Right atrium auricular region (tissue), 2 donors: ENCODE measurements around the gene GK. TPM values are rescaled to one million over a fixed set of nuclear protein-coding genes. Genes with fewer than 3 reads are reported as not detected.

Experiments
- DNase-seq: peaks from one replicate; pipeline ENCODE4 v3.0.0-alpha.2; 2019; ENCODE audit warnings: low spot score
- H3K27ac ChIP-seq, 2 donors: fragments of 200-600 bp; sonication (generic); 1 replicate in 1 of 2; 2 replicates in 1 of 2; pipeline ENCODE4 v1.5.1; 2016 to 2019
- H3K27me3 ChIP-seq, 2 donors: fragments of 200-600 bp; sonication (generic); one replicate each; pipeline versions ENCODE4 v1.5.1 to v1.6.0; 2017 to 2019
- H3K36me3 ChIP-seq: fragments of 200-600 bp; sonication (generic); one replicate; pipeline ENCODE4 v1.5.1; 2016
- H3K4me1 ChIP-seq, 2 donors: fragments of 200-600 bp; sonication (generic); one replicate each; pipeline versions ENCODE4 v1.5.1 to v1.6.0; 2017 to 2019
- H3K4me3 ChIP-seq, 2 donors: fragments of 200-600 bp; sonication (generic); 1 replicate in 1 of 2; 2 replicates in 1 of 2; pipeline ENCODE4 v1.5.1; 2017 to 2019; ENCODE audit warnings: mild to moderate bottlenecking in 1 of 2, moderate library complexity in 1 of 2
- H3K9me3 ChIP-seq, 2 donors: fragments of 200-600 bp; sonication (generic); one replicate each; pipeline ENCODE4 v1.5.1; 2019
- total RNA-seq, 2 donors: library from RNA; depleted of rRNA; stranded (reverse); fragments of >200 nt; gene quantifications; one replicate each; pipeline ENCODE4 v1.1.0, GENCODE V29; 2016
- TF ChIP-seq, protein P1 (sequence below), 2 donors: fragments of 200-600 bp; sonication (generic); IDR thresholded peaks; one replicate each; pipeline ENCODE4 v1.5.1; 2019; ENCODE audit warnings: antibody characterized with exemption in 2 of 2

The GK gene
- total RNA-seq, 2 donors from 2014 or later = 1.8 to 5.7 TPM

DNA sequence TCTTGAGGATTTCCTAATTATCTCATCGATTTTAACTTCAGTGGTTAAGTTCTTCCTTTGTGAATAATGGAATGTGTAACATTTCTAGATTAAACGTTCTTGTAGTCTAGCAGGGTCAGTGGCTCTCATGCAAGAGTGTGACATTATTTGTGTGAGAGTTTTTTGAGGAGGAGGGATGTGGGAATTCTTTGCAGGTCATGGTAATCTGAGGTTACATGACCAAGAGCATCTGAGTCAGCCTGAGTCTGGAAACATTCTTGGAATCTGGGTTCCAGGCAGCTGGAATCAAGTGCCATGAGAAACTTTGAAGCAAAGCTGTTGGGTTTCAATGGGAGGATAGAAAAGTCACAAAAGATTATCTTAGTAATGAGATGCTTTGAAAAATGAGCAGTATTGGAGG lies 49.5 kb downstream of the GK start:
- Histone ChIP-seq H3K27ac (no peak overlapping the region), H3K36me3 (no peaks in the 10 kb centered on the region), H3K4me1 (no peaks in the 10 kb centered on the region), H3K9me3 (no peaks in the 10 kb centered on the region), H3K27me3 (no peaks in the 10 kb centered on the region), H3K4me3 (no peak overlapping the region)
- DNase-seq = no peak
- TF ChIP-seq, protein P1, sequence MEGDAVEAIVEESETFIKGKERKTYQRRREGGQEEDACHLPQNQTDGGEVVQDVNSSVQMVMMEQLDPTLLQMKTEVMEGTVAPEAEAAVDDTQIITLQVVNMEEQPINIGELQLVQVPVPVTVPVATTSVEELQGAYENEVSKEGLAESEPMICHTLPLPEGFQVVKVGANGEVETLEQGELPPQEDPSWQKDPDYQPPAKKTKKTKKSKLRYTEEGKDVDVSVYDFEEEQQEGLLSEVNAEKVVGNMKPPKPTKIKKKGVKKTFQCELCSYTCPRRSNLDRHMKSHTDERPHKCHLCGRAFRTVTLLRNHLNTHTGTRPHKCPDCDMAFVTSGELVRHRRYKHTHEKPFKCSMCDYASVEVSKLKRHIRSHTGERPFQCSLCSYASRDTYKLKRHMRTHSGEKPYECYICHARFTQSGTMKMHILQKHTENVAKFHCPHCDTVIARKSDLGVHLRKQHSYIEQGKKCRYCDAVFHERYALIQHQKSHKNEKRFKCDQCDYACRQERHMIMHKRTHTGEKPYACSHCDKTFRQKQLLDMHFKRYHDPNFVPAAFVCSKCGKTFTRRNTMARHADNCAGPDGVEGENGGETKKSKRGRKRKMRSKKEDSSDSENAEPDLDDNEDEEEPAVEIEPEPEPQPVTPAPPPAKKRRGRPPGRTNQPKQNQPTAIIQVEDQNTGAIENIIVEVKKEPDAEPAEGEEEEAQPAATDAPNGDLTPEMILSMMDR (IDR thresholded peaks at IDR 0.05) = no peak

DNA sequence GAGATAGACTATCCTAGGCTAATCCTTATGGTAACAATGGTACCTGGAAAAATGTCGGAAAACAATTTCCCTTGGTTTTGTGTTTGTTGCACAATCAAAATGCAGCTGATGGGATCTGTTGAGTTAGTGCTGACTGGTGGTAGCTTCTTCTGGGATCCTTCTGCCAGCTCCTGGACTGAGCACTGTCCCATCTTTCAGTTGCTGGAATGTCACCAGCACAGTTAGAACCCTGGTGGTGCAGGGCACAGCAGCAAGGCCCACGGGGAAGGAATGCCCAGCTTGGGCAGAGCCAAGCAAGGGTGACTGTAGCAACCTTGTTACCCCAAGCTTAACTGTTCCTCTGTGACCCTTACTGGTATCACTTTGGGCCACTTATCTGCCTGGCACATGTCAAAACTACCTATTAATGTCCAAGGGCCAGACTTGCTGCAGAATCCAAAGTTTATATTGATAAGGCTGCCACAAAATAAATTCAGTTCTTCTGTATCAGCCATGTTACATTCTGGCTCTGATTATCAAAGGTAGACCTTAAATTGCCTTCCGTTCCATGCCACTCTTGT lies 53.1 kb downstream of the GK start:
- TF ChIP-seq, protein P1 (IDR thresholded peaks at IDR 0.05) = no peak
- DNase-seq = no peak
- Histone ChIP-seq H3K27ac (no peak overlapping the region), H3K36me3 (no peaks in the 10 kb centered on the region), H3K27me3 (no peaks in the 10 kb centered on the region), H3K9me3 (no peaks in the 10 kb centered on the region), H3K4me3 (no peak overlapping the region), H3K4me1 (no peaks in the 10 kb centered on the region)

DNA sequence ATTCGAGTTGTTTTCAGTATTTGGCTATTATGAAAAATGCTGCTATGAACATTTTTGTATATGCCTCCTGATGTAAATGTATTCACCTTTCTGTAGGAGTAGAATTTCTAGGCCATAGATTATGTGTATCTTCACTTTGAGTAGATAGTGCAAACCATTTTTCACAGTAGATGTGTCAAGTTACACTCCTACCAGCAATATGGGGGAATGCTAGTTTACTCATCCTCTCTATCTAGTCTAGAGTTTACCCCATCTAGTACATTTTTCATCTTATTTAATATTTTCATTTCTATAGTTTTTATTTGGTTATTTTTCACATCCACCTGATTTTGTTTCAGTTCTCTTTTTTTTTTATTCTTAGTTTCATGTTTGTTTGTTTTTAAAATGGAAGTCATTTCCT lies 59.0 kb downstream of the GK start:
- no peaks in the 10 kb centered on the region for H3K27me3 ChIP-seq
- no peak for DNase-seq
- no peak overlapping the region for H3K4me3 ChIP-seq
- H3K36me3 ChIP-seq = no peaks in the 10 kb centered on the region
- no peak overlapping the region for H3K27ac ChIP-seq
- H3K9me3 ChIP-seq = no peaks in the 10 kb centered on the region
- TF ChIP-seq, protein P1 (IDR thresholded peaks at IDR 0.05) = no peak
- H3K4me1 ChIP-seq = no peaks in the 10 kb centered on the region

DNA sequence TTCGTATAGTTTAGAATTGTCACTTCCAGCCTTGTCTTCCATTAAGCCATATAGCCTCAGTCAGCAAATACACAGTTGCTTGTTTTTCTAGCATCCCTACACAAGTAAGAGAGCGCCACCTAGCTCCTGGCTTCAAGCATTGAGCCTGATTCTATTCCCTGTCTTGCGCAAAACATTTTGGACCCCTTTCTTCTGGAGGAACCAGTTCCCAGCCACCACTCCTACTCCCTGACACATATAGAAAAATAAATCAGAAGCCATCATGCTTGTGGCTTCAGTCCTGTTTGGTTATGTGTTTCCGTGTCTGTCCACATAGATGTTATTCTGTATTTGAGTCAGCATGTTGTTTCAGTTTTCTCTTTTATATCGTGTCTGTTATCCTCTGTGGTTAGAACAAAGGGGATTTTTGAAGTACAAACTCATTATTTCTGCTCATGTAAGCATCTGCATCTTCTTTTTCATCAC lies 59.9 kb downstream of the GK start:
- TF ChIP-seq, protein P1 (IDR thresholded peaks at IDR 0.05) = peak in 1 of 2 donors; percentile 62
- Histone ChIP-seq H3K9me3 (no peaks in the 10 kb centered on the region), H3K27me3 (no peaks in the 10 kb centered on the region), H3K4me3 (no peak overlapping the region), H3K4me1 (no peaks in the 10 kb centered on the region), H3K36me3 (no peaks in the 10 kb centered on the region), H3K27ac (no peak overlapping the region)
- DNase-seq = no peak

DNA sequence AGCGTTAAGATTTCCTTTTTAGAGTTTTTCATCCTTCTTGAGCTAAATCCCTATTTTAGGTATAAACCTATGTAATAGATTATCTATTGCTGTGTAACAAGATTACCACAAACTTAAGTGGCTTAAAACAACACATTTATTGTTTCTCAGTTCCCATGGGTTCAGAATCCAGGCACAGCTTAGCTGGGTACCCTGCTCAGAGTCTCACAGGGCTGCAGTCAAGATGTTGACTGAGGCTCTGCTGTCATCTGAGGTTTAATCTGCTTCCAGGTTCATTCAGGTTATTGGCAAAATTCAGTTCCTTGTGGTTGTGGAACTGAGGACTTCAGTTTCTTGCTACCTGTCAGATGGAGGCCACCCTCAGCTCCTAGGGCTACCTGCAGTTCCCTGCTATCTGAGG lies 60.9 kb downstream of the GK start:
- H3K9me3 ChIP-seq = no peaks in the 10 kb centered on the region
- H3K27ac ChIP-seq = no peak overlapping the region
- no peak overlapping the region for H3K4me3 ChIP-seq
- no peaks in the 10 kb centered on the region for H3K27me3 ChIP-seq
- no peak for DNase-seq
- no peaks in the 10 kb centered on the region for H3K36me3 ChIP-seq
- no peaks in the 10 kb centered on the region for H3K4me1 ChIP-seq
- TF ChIP-seq, protein P1 (IDR thresholded peaks at IDR 0.05) = no peak

DNA sequence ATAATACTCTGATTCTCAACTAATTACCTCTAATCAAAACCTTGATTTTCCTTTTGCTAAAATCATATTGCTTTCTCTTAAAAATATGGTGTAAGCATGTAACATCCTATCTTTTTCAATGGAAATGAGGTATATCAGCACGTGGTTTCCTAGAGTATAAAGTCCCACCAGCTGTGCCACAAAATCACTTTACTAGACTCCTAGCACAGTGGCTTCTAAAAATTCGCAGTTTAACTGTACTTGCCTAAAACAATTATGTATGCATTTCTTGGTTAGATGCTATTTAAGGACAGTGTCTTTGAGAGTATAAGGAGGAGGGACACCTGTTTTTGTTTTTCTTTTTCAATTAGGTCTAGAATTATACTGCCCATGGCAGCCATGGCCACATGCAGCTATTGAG lies 62.8 kb downstream of the GK start:
- no peak for DNase-seq
- Histone ChIP-seq H3K4me3 (no peak overlapping the region), H3K9me3 (no peaks in the 10 kb centered on the region), H3K36me3 (no peaks in the 10 kb centered on the region), H3K27ac (no peak overlapping the region), H3K27me3 (no peaks in the 10 kb centered on the region), H3K4me1 (no peaks in the 10 kb centered on the region)
- TF ChIP-seq, protein P1 (IDR thresholded peaks at IDR 0.05) = no peak
